Kasumi-1 (cell line): ENCODE measurements around the gene WDR86.

Experiments
- DNase-seq, 2 experiments: peaks; one replicate each; lab custom pipeline; 2025; lab: John Stamatoyannopoulos, UW

Gene WDR86

DNA sequence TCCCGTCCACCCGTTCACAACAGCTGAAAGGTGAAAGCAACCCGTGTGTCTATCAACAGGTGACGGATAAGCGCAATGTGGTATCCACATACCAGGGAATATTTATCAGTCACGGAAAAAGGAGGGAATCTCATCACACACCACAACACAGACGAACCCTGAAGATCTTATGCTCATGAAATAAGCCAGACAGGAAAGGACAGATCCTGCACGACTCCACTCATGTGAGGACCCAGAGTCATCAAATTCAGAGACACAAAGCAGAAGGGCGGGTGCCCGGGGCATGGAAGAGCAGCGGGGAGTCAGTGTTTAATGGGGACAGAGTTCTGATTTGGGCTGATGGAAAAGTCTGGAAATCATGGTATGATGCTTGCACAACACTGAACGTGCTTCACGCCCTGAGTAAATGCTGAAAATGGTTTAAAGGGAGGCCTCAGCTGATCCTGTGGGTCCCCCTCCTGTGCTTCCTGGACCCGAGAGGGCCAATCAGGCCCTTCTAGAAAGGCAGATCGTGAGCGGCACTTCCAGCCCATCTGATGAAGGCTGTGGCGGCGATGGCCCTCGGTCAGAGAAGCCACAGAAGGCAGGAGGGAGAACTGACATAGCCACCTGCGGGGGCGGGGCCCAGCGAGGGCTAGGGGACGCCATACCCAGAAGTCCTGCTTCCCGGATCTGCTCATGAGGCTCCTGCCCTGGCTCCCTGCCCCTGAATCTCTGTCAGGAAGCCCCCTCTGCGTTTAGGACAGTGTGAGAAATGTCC lies 19.1 kb downstream of the WDR86 start:
- no peak for DNase-seq

DNA sequence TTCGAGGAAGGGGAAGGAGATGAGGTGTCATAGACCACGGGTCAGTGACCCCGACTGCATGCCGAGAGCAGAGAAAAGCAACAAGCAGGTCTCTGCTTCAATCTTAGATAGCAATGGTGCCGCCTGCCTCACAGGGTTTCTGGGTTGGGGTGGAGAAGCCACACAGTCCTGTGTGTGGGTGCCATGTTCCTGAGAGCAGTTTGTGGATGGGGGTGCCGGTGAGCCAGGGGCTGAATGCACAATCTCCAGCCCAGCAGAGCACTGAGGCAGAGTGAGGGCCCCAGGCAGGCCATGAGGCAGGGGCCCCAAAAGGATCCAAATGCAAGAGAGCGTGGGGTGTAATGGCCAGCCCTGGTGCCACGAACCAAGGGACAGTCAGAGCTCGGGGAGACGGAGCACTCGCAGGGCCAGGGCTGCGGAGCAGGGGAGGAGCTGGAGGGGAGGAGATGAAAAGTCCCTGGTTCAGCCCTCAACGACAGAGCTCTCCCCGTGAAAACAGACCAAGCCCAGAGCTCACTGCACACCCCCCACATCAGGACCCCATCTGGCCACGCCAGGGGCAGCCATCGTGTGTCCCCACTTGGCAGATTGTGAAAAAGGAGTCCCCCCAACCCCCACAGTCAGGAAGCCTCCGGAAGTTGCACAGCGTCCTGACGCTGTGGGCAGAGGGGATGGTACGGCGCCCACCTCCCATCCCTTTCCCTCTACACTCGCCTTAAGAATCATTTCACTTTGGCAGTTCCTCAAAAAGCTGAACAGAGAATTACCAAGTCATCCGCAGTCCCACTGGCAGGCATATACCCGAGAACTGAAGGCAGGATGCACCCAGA lies 19.9 kb downstream of the WDR86 start:
- peak; percentile 15 to 32 for DNase-seq

DNA sequence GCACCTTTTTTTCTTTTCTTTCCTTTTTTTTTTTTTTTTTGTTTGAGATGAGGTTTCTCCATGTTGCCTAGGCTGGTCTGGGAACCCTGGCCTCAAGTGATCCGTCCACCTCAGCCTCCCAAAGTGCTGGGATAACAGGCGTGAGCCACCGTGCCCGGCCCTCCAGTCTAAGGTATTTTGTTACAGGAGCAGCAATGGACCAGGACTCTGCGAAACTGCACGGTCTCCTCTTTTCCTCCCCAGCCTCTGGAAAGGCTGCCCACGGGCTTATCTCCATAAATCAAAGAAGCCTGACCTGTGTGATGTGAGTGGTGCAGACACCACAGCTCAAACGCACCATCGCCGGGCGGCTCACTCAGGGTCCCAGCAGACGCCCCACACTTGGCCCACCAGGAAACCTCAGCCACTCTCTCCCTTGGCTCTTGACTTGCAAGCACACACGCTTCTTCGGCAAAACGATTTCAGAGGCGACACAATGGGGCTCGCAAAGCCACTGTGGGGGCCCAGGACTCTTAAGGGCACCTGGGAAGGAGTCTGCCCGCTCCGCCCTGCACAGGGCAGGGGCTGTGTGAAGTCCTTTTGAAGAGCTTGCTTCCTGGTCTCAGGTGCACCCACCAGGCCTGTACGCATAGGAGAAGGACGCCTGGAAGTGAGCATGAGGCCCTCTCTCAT lies 20.6 kb downstream of the WDR86 start:
- no peak for DNase-seq

DNA sequence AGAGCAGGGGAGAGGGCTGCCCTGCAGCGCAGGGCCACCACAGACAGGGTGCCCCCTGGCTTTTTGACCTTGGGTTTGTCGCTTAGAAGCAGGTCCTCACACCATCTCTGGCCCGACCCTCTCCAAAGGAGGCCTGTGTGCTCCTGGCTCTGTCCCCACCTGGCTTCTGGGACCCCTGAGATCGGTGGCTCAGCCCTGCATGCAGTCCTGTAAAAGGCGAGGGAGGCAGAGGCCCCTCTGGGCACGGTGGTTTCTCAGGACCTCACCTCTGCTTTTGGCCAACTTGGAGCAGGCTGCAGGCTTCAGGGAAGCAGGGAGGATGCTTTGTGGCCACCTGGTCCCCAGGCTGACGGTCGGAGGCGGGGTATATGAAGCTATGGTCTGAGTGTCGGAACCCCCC lies 21.4 kb downstream of the WDR86 start:
- DNase-seq, result no peak

DNA sequence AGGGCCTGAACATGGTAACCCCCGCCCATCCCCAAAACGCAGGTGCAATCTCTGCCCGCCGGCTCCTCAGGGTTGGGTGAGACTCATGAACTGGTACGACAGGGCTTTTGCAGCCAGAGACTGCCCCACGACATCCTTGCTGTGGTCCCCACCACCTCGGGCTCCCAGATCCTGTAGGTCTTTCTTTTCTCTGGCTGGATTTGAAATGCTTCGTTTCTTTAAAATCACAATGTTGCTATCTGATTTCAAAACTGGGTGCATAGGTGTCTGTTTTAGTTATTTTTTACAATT lies 21.9 kb downstream of the WDR86 start:
- DNase-seq, result no peak

DNA sequence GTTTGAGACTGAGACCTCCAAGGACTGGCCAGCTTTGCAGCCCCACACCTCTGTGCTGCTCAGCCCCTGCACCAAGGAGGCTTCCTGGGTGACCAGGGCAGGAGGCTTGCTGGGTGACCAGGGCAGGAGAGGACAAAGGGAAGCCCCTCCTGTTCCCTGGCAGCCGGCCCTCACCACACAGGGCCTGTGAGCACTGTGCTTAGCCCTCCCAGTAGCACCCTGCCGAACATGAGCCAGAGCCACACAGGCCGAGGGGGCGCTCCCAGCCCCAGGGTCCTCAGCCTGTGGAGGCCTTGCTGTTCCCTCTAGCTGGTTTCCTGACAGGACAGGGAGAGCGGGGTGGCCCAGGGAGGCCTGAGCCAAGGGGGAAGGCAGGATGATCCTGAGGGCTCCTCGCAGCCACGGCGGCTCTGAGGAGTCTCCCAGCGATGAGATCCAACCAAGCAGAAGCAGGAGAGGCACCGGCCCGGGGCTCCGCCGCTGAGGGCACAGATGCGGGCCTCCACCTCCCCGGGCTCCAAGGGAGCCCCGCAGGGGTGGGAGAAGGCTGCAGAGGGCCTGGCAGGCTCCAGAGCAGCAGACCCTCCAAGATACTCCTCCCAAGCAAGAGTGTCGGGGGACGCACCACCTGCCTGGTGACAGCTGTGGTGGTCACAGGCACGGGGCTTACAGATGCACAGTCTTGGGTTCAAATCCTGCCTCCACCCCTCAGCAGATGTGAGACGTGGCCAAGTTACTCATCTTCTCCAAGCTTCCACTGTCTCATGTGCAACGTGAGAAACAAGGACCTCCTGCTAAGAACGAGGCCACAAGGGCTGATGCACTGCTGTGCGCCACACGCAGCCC lies 22.5 kb downstream of the WDR86 start:
- no peak for DNase-seq

DNA sequence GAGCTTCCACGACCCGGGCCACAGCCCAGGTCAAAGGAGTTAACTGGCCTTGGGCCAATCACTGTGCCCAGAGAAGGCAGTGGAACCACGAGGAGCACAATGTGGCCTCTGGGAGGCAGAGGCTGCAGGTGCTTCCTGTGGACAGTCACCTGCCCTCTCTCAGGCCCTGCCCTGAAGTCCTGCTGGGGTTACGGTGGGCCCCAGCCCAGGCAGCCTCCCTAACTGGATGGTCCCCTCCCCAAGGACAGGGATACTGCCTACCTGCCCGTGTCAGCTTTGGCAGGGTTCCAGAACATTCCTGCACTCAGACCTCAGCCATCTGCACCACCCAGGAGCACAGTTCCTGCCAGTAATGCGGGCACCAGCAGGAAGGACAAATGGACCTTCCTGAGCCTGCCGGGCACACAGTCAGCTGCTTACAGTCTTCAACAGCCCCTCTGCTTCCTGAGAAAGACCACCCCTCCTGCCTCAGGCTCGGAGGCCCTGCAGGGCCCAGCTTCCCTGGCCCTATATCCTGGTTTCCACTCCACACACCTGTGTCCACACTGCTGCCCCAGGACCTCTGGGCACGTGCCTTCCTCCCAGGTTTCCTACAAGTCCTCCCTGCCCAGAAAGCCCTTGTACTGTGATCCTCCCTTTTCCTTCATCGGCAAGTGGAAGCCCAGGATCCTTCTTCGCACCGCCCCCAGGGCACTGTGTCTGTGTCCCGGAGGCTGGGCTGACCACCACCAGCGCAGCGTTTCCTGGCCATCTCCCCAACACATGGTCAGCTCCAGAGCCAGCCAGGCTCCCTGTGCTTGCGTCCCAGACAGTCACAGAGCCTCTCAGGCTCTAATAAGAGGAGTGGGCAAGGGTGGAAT lies 23.3 kb downstream of the WDR86 start:
- DNase-seq, result no peak

DNA sequence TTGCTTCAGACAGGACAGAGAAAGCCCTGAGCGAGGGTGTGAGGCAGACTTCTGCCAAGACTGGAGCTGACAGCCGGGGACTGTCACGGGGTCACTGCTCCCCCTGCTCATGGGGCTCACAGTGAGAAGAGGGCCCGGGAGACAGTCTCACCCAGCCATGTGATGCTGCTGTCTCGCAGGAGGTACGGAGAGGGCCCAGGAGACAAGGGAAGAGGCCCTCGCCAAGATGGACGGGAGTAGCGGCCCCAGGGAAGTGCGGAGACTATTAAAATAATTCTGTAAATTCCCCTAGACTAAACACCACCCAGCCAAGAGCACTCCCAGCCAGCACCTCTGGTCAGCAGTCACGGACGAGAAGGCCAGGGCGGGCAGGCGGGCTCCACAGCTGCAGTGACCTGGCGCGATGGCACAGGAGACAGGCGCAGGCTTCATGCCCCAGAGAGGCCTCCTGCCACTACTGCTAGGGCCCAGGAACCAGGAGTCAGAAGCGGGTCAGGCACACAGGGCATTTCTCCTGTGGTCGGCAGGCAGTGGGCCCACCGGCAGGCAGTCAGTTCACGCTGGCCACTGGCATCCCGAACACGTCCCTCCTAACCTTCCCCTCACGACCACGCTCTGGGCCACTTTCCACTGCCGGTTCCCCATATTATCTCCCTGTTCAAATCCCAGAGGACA lies 24.1 kb downstream of the WDR86 start:
- DNase-seq, result no peak

DNA sequence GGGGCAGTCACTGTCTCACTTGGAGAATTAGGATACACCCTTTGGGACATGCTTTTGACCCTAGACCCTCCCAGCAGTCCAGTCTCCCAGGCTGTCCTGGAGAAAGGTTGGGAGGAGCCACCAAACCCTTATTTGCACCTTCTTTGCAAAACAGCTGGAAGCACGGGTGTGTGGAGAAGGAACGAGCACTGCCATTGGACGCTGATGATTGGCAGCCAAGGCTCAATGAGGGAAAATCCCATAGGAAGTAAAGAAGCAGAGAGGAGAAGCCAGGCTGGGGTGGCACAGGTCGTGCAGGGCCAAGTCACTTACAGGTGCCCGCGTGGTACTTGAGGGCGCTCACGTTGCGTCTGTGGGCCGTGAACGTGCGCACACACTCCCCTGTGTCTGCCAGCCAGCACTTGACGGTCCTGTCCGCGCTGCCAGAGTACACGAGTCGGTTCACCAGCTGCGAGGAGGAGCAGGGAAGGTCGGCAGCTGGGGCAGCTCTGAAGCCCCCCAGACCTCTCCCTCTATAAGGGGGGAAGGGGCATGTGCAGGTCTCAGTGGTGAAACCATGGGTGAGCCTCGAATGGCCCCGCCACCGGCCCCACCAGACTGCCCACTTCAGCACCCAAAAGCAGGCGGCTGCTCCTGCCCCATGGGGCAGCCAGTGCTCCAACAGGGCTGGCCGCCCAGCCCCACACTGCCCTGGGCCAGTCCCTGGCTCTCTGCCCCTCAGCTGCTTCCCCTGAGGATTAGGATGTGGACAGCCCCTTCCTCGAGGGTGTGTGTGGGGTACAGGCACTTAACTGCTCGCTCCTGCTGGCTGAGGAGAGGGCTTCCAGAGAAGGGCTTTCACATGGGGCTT lies 24.8 kb downstream of the WDR86 start:
- no peak for DNase-seq

DNA sequence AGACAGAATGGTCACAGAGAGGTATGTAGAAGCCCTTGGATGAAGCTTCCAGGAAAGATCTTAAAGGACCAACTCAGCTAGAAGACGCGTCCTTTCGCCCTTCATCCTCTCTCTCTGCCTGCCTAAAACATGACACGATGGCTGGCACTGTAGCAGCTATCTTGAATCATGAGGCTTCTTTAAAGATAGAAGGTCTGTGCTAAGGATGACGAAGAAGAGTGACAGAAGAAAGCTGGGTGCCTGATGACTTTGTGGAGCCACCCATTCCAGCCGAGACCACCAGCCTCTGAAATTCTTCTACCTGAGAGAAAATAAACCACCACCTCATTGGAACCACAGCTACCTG lies 25.5 kb downstream of the WDR86 start:
- DNase-seq, result no peak

DNA sequence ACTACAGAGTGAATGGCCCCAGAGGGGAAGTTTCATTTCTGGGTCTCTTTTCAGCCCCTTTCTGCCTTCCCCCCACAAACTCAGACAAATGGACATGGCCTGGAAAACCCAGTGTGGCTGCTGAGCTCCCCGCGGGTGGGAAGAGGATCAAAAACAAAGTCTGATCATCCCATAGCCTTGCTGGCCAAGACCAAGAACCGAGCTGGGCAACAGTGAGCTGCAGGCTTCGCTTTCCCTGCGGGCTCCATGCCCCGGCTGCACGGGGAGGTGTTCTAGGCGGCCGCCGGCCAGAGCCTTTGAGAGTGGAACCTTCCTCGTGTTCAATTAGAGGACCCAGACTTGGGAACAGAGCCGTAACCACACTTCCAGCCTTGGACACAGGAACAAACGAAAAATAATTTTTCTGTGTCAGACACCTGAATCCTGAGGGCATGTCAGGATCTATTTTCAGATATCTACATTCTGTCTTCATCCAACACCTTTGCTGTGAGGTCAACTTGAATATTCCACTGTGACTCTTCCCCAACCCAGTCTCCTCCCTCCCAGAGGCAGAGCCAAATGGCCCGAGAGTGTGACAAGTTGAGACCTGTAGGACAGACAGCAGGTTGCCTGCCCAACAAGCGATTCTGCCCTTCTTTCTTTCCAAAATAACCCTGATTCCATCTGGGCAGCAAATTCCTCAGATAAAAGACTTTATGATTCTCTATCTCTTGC lies 26.0 kb downstream of the WDR86 start:
- DNase-seq, result no peak

DNA sequence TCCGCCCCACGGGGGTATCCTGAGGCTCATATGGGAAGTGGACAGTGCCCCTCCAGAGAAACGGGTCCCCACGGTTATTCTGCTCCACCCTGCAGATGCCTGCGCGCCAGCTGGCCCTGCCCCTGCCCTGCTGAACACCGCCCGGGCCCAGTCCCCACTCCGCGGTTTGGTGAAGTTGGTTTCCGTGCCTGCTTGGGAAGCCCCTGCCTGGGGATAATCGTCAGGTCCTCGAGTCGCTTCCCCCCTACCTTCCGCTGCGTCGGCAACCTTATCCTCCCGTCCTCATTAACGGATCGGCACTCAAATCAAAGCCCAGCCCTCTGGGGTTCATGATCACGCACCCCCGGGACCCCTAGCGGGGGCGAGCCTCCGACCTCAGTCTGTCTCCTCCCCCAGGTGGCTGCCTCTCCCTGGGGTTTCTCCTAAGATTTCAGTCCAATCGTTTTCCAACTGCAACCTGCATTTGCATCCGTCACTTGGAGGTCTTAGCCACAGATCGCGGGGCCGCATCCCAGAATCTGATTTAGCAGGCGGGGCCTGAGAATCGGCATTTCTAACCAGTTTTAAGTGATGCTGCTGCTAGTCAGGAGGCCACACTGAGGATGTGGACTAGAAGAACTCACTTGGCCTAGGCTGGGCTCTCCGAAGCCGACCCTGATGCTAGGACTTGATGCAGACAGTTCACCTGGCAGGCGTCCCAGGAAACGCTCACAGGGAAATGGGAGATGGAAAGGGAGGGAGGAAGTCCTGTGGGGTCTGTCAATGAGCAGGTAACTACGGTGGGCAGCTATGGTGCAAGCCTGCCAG lies 27.6 kb downstream of the WDR86 start:
- no peak for DNase-seq

DNA sequence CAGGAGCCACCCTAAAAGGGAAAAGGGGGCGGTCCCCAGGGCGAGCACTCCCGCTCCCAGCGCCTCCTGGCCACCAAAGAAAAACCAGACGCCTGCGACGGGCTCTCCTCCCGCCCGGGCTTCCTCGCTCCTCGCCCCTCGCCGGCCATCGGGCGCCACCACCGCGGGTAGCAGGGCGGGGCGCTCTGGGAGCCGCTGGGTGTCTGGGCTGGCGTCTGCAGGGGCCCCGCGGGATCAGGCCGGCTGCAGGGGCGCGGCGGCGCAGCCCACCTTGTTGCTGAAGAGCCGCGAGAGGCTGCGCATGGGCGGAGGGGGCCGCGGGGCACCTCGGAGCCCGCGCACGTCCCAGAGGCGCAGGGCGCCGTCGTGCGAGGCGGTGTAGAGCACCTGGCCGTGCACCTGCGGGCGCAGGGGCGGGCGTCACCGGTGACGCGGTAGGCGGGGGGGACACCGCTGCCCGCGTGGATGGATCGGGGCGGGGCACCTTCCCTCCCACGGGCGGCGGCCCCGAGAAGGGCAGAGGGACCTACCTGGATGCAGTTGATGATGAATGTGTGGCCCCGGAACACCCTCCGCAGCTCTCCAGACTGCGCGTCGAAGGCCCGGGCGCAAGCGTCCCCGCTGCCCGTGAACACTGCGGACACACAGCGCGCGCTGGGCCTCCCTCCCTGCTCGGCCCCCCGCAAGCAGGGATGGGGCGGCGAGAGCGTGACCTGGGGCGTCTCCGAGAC lies 28.3 kb downstream of the WDR86 start:
- peak in 1 of 2 experiments; percentile 32 for DNase-seq

DNA sequence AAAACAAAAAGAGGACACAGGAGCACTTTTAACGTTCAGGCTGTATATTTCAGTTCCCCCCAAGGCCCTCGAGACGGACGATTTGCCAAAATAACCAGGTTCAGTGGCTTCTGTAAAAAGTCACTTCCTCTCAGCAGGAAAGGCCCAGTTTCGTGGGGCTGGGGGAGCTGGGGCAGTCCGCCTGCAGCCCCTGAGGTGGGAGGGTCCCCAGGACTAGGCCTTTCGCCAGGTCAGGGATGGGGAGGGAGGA lies 28.8 kb downstream of the WDR86 start:
- DNase-seq, result peak in 1 of 2 experiments; percentile 32

DNA sequence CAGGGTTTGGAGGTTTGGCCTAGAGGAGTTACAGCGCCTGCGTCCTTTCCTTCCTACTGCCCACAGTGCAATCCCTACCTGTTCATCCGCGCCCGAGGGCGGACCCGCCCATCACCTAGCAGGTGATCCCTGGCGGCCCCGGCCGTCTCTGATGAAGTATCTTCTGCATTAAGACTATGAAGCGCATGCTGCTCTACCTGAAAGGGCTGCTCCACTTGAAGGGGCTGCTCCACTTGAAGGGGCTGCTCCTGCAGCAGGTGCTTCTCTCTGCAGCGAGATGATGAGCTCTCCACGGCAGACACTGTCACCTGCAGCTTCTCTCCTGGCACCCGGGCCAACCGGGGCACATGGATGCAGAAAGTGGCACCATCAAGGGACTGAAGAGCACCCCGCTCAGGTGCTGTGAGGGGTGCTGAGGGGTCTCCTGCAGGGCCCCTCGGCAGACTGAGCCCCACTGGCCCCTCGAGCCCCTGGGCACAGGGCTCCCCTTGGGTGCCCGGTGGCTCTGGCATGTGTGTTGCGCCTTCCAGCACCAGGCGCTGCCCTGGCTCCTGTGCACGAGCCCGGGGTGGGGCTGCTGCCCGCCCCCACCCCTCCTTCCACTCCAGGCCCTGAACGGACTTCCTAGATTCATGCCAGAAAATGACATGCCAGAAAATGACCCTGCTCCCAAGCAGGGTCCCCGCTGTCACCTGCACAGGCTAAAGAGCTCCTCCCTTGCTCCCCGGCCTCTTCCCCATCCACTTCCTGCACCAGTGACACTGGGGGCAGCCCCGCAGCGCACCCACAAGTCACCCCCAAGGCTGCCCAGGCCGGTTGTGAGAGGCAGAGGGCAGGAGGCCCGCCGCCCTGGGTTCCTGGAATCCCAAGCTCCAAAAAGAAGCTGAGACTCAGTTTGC lies 29.4 kb downstream of the WDR86 start:
- no peak for DNase-seq

DNA sequence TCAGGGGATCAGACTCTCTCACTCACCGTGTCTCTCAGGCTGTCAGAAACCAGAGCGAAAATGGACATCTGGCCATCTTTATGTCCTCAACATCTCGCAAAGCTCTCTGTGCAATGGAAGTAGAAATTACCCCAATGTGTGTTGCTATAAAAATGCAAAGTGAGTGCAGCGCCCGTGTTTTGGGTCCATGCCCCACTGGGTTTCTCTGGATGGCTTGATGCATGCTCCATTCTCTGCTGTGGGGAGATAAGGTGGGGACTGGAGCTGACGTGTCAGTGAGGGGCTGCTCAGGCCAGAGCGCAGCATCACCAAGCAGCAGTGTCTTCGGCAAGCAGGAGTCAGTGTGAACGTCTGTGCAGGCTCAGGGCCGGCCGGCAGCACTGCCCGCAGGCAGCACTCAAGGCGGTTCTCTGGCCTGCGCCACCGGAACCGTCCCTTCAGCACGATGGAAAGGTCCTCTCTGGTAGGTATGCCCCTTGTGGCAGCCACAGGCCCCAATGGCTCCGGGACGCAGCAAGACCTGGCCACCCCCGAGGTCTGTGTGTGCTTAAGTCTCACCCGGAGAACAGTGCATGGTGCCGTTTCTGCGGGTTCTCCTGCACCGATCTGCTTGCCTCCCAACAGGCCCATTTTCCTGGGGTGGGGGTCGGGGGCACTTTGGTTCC lies 30.2 kb downstream of the WDR86 start:
- no peak for DNase-seq
